PC-9 (cell line): ENCODE data around the gene ADCY4. TPM values are rescaled to one million over a fixed set of nuclear protein-coding genes. Genes with fewer than 3 reads are reported as not detected.

Experiments used
- BruUV-seq: library from RNA; stranded (reverse); fragments of 400-500 nt; replicated peaks from 2 replicates; lab custom pipeline; 2021; lab: Mats Ljungman, UMichigan
- CTCF ChIA-PET: fragments of 300-600 bp; sonication (Branson Sonifier 250); formaldehyde crosslinking; loops from one replicate; lab custom pipeline; 2022; ENCODE audit warnings: antibody characterized with exemption; lab: Charles Lee
- POLR2A ChIA-PET: fragments of 300-600 bp; sonication (Branson Sonifier 250); formaldehyde crosslinking; loops from one replicate; lab custom pipeline; 2022; ENCODE audit warnings: antibody characterized with exemption; ENCODE audit not compliant: unreplicated experiment; lab: Charles Lee
- DNase-seq, 2 experiments: peaks; one replicate each; pipeline versions ENCODE4 v3.0.0 to v3.0.0-alpha.2; 2015 to 2022; ENCODE audit warnings: mixed read lengths in 1 of 2
- H2AFZ ChIP-seq: fragments of 200-600 bp; sonication (generic); 2 replicates; pipeline ENCODE4 v1.8.1; 2017; ENCODE audit warnings: antibody characterized with exemption
- H3F3A ChIP-seq: fragments of 200-600 bp; sonication (generic); 2 replicates; pipeline ENCODE4 v1.8.1; 2017; ENCODE audit warnings: antibody characterized with exemption, mild to moderate bottlenecking, low read depth; ENCODE audit not compliant: insufficient read depth
- H3K27ac ChIP-seq: fragments of 200-600 bp; sonication (generic); 2 replicates; pipeline ENCODE4 v1.6.1; 2016; ENCODE audit warnings: mixed run types
- H3K27me3 ChIP-seq: fragments of 200-600 bp; sonication (generic); 2 replicates; pipeline ENCODE4 v1.6.1; 2016; ENCODE audit warnings: low read depth, mixed run types; ENCODE audit not compliant: insufficient read depth
- H3K36me3 ChIP-seq: fragments of 200-600 bp; sonication (generic); 2 replicates; pipeline ENCODE4 v1.6.1; 2016; ENCODE audit warnings: low read depth, mixed run types
- H3K4me1 ChIP-seq: fragments of 200-600 bp; sonication (generic); replicated peaks from 2 replicates; pipeline ENCODE4 v1.6.1; 2016; ENCODE audit warnings: mixed run types; ENCODE audit not compliant: insufficient read depth
- H3K4me2 ChIP-seq: fragments of 200-600 bp; sonication (generic); 2 replicates; pipeline ENCODE4 v1.6.1; 2017; ENCODE audit warnings: mixed run types
- H3K4me3 ChIP-seq: fragments of 200-600 bp; sonication (generic); 2 replicates; pipeline ENCODE4 v1.6.1; 2016; ENCODE audit warnings: mixed run types
- H3K79me2 ChIP-seq: fragments of 200-600 bp; sonication (generic); 2 replicates; pipeline ENCODE4 v1.6.1; 2017; ENCODE audit warnings: low read depth, mixed run types
- H3K9me2 ChIP-seq: fragments of 200-600 bp; sonication (generic); 2 replicates; pipeline ENCODE4 v1.8.1; 2017; ENCODE audit warnings: mild to moderate bottlenecking; ENCODE audit not compliant: insufficient read depth
- H3K9me3 ChIP-seq: fragments of 200-600 bp; sonication (generic); 2 replicates; pipeline ENCODE4 v1.8.1; 2016; ENCODE audit warnings: low read depth; ENCODE audit not compliant: insufficient read depth
- H4K20me1 ChIP-seq: fragments of 200-600 bp; sonication (generic); 2 replicates; pipeline ENCODE4 v1.8.1; 2017; ENCODE audit not compliant: insufficient read depth
- CTCF ChIP-seq: fragments of 200-600 bp; sonication (generic); conservative IDR thresholded peaks from 2 replicates; pipeline ENCODE4 v1.6.1; 2017; ENCODE audit warnings: mixed run types, antibody characterized with exemption, mild to moderate bottlenecking, moderate library complexity
- EZH2 ChIP-seq: fragments of 200-600 bp; sonication (generic); IDR thresholded peaks from 2 replicates; pipeline ENCODE4 v1.8.0; 2017; ENCODE audit warnings: antibody characterized with exemption, low read depth
- intact Hi-C: fragments of 100-400 bp; cut with micrococcal nuclease; formaldehyde crosslinking; loops from one replicate; pipeline ENCODE4 v1.10.0; 2022; ENCODE audit not compliant: unreplicated experiment
- total RNA-seq: library from RNA; stranded (reverse); gene quantifications from 2 replicates; pipeline ENCODE4 v1.2.3, GENCODE V29; 2021

The ADCY4 gene
- total RNA-seq, 1 experiment from 2014 or later = 1.8 TPM

GRCh38 chr14:24316597-24316950 lies 18.3 kb downstream of the ADCY4 start:
- Histone ChIP-seq H3K36me3 (no peaks in the 10 kb centered on the region), H4K20me1 (no peaks in the 10 kb centered on the region), H3K4me2 (no peak overlapping the region), H3K4me3 (no peak overlapping the region), H3K9me2 (no peaks in the 10 kb centered on the region), H3K9me3 (no peaks in the 10 kb centered on the region), H3K79me2 (no peaks in the 10 kb centered on the region), H3K27ac (no peak overlapping the region), H3F3A (no peaks in the 10 kb centered on the region; the same call in 1 of the 2 replicates), H3K27me3 (no peaks in the 10 kb centered on the region), H2AFZ (no peak overlapping the region), H3K4me1 (no peaks in the 10 kb centered on the region)
- DNase-seq = no peak
- intact Hi-C loops = no loop called here
- TF ChIP-seq CTCF (no peak), EZH2 (no peak)
- no TSS peak for BruUV-seq
- ChIA-PET POLR2A (no interaction called here), CTCF (no interaction called here)

GRCh38 chr14:24315807-24316596 lies 18.9 kb downstream of the ADCY4 start:
- H3K9me2 ChIP-seq = no peaks in the 10 kb centered on the region
- H3F3A ChIP-seq = no peaks in the 10 kb centered on the region; the same call in 1 of the 2 replicates
- ChIA-PET CTCF (no interaction called here), POLR2A (no interaction called here)
- H3K27me3 ChIP-seq = no peaks in the 10 kb centered on the region
- H2AFZ ChIP-seq = no peak overlapping the region
- H3K4me2 ChIP-seq = no peak overlapping the region
- no TSS peak for BruUV-seq
- TF ChIP-seq CTCF (no peak), EZH2 (no peak)
- H3K4me1 ChIP-seq = no peaks in the 10 kb centered on the region
- no peaks in the 10 kb centered on the region for H4K20me1 ChIP-seq
- intact Hi-C loops = no loop called here
- H3K4me3 ChIP-seq = no peak overlapping the region
- H3K36me3 ChIP-seq = no peaks in the 10 kb centered on the region
- no peaks in the 10 kb centered on the region for H3K9me3 ChIP-seq
- no peak overlapping the region for H3K27ac ChIP-seq
- H3K79me2 ChIP-seq = no peaks in the 10 kb centered on the region
- no peak for DNase-seq

- H3K9me3 ChIP-seq = no peaks in the 10 kb centered on the region
- H3K79me2 ChIP-seq = no peaks in the 10 kb centered on the region
- H3K4me1 ChIP-seq = no peaks in the 10 kb centered on the region
- H3F3A ChIP-seq = no peaks in the 10 kb centered on the region; the same call in 1 of the 2 replicates
- no peak overlapping the region for H2AFZ ChIP-seq
- ChIA-PET POLR2A (no interaction called here), CTCF (no interaction called here)
- no TSS peak for BruUV-seq
- TF ChIP-seq CTCF (no peak), EZH2 (no peak)
- no peaks in the 10 kb centered on the region for H3K27me3 ChIP-seq
- H4K20me1 ChIP-seq = no peaks in the 10 kb centered on the region
- H3K4me2 ChIP-seq = no peak overlapping the region
- intact Hi-C loops = no loop called here
- no peak for DNase-seq
- no peak overlapping the region for H3K4me3 ChIP-seq
- no peaks in the 10 kb centered on the region for H3K36me3 ChIP-seq
- H3K27ac ChIP-seq = no peak overlapping the region
- no peaks in the 10 kb centered on the region for H3K9me2 ChIP-seq
Measured at GRCh38 chr14:24315243-24315806, 19.5 kb downstream of the ADCY4 start.
